Measurements from ENCODE around the gene CTTNBP2. TPM values are rescaled to one million over a fixed set of nuclear protein-coding genes. Genes with fewer than 3 reads are reported as not detected.

The CTTNBP2 gene
- total RNA-seq, 4 donors from 2014 or later, result 13.8 to 19.4 (median 17.6) TPM

DNA sequence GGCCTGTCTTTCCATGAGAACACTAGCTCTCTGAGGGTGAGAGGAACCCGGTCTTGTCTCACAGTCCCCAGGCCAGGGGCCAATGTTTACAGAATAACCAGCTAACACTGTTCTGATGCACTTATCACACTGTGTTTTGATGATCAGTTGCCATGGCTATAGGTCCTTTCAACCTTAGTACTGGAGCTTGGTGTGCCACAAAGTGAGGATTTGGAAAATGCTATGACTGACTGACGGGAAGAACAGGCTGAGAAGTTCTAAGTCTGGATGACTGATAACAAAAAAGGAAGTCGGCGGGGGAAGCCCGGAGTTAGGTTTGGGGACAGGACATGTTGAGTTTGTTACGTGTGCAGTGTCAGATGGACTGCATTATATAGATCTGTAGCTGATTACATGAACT, 141.8 kb downstream of the CTTNBP2 start:
- DNase-seq, result no peak
- Histone ChIP-seq H3K4me3 (replicated peaks in 1 of 3) (no peak overlapping the region), H3K36me3 (peaks cover 0 to 16% of the 10 kb centered on the region in 2 donors), H3K27ac (no peak overlapping the region), H3K9me3 (no peaks in the 10 kb centered on the region), H3K4me1 (no peaks in the 10 kb centered on the region), H3K27me3 (no peaks in the 10 kb centered on the region)
- WGBS, 2 donors, result 65 to 75% methylated on average over 6 of the region's 6 CpGs
- TF ChIP-seq, protein P1, sequence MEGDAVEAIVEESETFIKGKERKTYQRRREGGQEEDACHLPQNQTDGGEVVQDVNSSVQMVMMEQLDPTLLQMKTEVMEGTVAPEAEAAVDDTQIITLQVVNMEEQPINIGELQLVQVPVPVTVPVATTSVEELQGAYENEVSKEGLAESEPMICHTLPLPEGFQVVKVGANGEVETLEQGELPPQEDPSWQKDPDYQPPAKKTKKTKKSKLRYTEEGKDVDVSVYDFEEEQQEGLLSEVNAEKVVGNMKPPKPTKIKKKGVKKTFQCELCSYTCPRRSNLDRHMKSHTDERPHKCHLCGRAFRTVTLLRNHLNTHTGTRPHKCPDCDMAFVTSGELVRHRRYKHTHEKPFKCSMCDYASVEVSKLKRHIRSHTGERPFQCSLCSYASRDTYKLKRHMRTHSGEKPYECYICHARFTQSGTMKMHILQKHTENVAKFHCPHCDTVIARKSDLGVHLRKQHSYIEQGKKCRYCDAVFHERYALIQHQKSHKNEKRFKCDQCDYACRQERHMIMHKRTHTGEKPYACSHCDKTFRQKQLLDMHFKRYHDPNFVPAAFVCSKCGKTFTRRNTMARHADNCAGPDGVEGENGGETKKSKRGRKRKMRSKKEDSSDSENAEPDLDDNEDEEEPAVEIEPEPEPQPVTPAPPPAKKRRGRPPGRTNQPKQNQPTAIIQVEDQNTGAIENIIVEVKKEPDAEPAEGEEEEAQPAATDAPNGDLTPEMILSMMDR (IDR thresholded peaks at IDR 0.05), result no peak
- no peak for TF ChIP-seq POLR2A (IDR thresholded peaks at IDR 0.05)
- intact Hi-C loops (cut with DNase I), result no loop called here

DNA sequence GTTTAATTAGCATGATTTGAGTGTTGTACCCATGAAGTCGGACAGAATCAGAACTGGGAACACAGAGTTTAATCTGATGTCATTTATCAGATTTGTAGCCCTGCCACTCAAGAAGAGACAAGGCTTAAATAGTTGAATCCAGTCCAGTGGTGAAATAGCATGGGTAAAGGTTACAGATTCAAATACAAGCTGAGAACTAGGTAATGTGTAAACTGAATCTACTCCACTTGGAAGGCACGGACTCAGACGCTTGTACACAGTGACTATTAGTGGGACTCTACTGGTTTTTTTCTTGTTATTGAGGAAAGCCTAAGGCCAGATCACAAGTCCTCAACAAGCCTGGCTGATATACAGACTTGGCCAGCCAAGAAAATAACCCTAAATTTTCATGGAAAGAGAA, 142.9 kb downstream of the CTTNBP2 start:
- TF ChIP-seq POLR2A (IDR thresholded peaks at IDR 0.05), result no peak
- TF ChIP-seq, protein P1 (IDR thresholded peaks at IDR 0.05), result no peak
- intact Hi-C loops (cut with DNase I), result no loop called here

DNA sequence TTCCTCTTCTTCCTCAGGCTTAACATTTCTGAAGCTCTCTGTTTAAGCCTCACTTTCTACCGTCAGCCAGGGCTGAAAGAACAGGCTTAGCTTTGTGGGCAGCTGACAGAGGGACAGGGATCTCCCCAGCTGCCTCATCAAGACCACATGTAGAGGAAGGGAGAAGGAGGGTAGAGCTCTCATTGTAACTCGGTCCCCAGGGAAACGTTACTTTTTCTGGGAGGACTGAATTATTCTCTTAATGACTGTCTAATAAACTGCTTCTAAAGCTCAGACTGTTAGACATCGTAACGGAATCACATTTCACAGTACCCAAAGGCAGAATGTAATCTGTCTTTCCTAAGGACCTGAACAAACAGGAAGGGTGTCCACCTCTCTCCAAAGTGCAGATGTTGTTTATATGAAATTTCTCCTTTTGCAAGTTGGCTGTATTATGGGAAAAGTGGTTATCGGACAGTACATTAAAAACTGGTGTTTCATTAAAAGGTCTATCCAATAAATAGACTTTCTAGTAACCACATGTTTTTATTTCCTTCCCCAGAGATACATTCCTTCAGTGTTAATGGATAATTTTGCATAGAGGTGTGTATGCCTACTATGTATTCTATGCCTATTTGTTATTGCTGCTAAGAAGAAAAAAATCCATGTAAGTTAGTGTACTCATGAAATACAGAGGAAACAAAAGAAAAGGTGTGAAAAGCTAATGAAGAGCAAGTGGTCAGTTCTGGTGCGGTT, 144.2 kb downstream of the CTTNBP2 start:
- intact Hi-C loops (cut with DNase I), result no loop called here
- DNase-seq, result no peak
- Histone ChIP-seq H3K36me3 (peaks cover 0 to 4% of the 10 kb centered on the region in 2 donors), H3K9me3 (no peaks in the 10 kb centered on the region), H3K27me3 (no peaks in the 10 kb centered on the region), H3K4me3 (replicated peaks in 1 of 3) (no peak overlapping the region), H3K4me1 (no peaks in the 10 kb centered on the region), H3K27ac (no peak overlapping the region)
- 71 to 76% methylated on average over 7 of the region's 7 CpGs for WGBS, 2 donors
- no peak for TF ChIP-seq POLR2A (IDR thresholded peaks at IDR 0.05)
- TF ChIP-seq, protein P1 (IDR thresholded peaks at IDR 0.05), result no peak

More for the DNA sequence above, 142.9 kb downstream of the CTTNBP2 start:
- H3K27ac ChIP-seq, result no peak overlapping the region
- no peaks in the 10 kb centered on the region for H3K9me3 ChIP-seq
- no peak overlapping the region for H3K4me3 ChIP-seq (replicated peaks in 1 of 3)
- peaks cover 0 to 7% of the 10 kb centered on the region in 2 donors for H3K36me3 ChIP-seq
- WGBS, 2 donors, result 93% methylated on average over 3 of the region's 3 CpGs
- no peaks in the 10 kb centered on the region for H3K4me1 ChIP-seq
- no peak for DNase-seq
- H3K27me3 ChIP-seq, result no peaks in the 10 kb centered on the region

DNA sequence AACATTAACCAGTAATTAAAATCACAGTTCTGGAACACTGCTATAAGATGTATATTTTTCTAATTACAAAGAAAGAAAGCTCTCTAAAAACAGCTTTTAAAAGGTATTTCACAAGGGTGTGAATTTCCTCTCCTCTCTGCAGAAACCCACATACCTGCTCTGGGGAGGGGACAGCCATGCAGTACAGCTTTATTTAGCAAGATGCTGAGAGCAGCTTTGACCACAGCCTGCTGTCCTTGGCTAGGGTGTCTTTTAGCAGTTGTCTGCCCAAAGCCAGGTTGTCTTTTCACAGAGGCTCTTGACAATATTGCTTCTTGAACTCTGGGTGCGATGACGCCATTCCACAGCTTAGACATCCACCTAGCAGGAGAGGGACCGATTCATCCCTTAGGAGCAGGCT, 148.3 kb downstream of the CTTNBP2 start:
- Histone ChIP-seq H3K27ac (no peak overlapping the region), H3K9me3 (no peaks in the 10 kb centered on the region), H3K4me1 (no peaks in the 10 kb centered on the region), H3K36me3 (peaks cover 0 to 4% of the 10 kb centered on the region in 2 donors), H3K27me3 (no peaks in the 10 kb centered on the region), H3K4me3 (replicated peaks in 1 of 3) (no peak overlapping the region)
- TF ChIP-seq, protein P1 (IDR thresholded peaks at IDR 0.05), result no peak
- no peak for TF ChIP-seq POLR2A (IDR thresholded peaks at IDR 0.05)
- intact Hi-C loops (cut with DNase I), result no loop called here
- 97% methylated on average over 3 of the region's 3 CpGs for WGBS, 2 donors
- DNase-seq, result no peak

DNA sequence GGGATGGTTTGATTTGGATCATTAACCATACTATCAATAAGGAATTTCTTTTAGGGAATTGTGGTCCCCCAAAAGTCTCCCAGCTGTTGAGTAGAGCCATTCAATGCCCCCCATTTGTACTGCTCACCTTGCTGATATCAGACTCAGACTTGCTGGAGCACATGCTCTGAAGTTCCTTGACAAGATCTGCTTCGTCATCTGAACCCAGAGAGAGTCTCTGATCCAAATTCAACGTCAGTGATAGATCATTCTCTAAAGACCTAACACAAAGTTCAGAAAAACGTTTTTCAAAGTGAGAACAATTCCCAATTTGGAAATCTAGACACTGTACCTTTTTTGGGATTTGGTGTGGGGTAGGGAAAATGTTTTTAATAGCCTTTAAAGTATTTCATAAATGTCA, 153.9 kb downstream of the CTTNBP2 start:
- Histone ChIP-seq H3K4me3 (replicated peaks in 1 of 3) (no peak overlapping the region), H3K36me3 (peaks cover 0 to 5% of the 10 kb centered on the region in 2 donors), H3K4me1 (no peaks in the 10 kb centered on the region), H3K27ac (no peak overlapping the region), H3K9me3 (no peaks in the 10 kb centered on the region), H3K27me3 (no peaks in the 10 kb centered on the region)
- 80 to 82% methylated on average over 3 of the region's 3 CpGs for WGBS, 2 donors
- TF ChIP-seq, protein P1 (IDR thresholded peaks at IDR 0.05), result no peak
- TF ChIP-seq POLR2A (IDR thresholded peaks at IDR 0.05), result no peak
- intact Hi-C loops (cut with DNase I), result no loop called here
- no peak for DNase-seq

All from thyroid gland (tissue), 4 donors.